GM19463 (cell line): Measurements from ENCODE around the gene TYSND1.
"Not testable (repeated sequence)": the region's sequence is repeated elsewhere in the genome, so short reads cannot be mapped to it uniquely, and the experiment has no call there.

Source experiments
- ATAC-seq: cut with Tn5 transposase; IDR thresholded peaks from one replicate; pipeline ENCODE4 v1.9.1; 2021; ENCODE audit warnings: mild to moderate bottlenecking, moderate library complexity; ENCODE audit not compliant: unreplicated experiment

Gene TYSND1, protein sequence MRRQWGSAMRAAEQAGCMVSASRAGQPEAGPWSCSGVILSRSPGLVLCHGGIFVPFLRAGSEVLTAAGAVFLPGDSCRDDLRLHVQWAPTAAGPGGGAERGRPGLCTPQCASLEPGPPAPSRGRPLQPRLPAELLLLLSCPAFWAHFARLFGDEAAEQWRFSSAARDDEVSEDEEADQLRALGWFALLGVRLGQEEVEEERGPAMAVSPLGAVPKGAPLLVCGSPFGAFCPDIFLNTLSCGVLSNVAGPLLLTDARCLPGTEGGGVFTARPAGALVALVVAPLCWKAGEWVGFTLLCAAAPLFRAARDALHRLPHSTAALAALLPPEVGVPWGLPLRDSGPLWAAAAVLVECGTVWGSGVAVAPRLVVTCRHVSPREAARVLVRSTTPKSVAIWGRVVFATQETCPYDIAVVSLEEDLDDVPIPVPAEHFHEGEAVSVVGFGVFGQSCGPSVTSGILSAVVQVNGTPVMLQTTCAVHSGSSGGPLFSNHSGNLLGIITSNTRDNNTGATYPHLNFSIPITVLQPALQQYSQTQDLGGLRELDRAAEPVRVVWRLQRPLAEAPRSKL

DNA sequence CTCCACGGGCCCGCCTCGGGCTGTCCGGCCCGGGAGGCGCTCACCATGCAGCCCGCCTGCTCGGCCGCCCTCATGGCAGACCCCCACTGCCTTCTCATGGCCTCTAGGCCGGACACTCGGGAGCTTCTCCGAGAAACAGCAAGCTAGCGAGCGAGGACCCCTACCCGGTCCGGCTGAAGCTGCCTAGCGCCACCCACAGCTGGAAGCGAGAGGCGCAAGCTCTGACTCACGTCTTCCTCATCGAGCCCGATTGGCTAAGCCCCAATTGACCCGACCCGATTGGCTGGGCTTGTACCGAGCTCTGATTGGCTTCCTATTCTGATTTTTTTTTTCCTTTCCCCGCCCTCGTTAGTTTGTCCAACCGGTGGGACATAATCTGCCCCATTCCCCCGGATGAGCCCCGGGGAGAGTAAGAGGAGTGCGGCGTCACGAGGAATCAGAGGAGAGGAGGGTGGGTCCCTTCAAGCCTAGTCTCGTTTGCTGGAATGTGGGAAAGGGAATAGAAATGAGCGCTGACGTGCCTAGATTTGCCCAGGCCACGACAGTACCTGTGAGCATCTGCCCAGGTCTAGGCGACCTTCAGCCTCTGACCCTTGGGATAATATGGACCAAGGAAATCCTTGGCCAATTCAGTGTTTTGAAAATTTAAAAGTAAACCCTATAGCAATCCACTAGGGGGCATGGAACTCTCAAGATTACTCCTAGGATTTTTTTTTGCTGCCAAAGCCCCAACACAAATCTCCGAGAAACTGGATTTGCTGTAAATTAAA, at the start of gene TYSND1:
TSS of gene TYSND1 (minus strand) at position 212 of the 770 bp plus-strand sequence. CDS start at position 98, 114 bp downstream.
- peak; percentile 87 for ATAC-seq

GRCh38 chr10:70193391-70193844, 46.9 kb upstream of the TYSND1 start:
- ATAC-seq: no peak

DNA sequence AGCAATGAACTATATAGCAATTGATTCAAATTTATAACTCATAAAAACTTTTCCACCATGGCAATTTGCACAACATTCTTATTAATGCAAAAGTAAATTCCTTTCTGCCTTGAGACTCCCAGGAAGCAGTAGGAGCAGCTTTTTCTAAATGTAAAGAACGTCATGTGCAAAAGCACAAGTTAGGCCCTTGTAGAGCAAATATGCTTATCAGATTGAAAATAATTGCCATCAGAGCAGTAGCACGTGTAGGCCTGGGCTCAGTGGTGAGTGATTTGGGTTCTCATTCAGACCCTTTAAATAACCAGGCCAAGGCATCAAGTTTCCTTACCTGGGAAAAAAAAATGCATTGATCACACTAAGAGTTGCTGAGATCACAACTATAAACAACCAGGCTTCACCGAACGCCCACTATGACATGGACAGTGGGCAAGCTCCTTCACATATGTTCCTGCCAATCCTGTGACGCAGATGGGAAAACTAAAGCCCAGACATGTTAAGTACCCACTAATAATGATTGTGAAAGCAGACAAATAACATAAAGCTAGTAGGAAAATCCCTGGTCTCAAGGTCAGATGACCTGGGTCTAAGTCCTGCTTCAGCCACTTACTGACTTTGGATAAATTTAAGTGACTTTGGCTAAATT, 45.9 kb upstream of the TYSND1 start:
- ATAC-seq: no peak

- ATAC-seq: no peak
Observed at GRCh38 chr10:70191972-70192305, 45.4 kb upstream of the TYSND1 start.

GRCh38 chr10:70191161-70191971, 44.9 kb upstream of the TYSND1 start:
- no peak for ATAC-seq

DNA sequence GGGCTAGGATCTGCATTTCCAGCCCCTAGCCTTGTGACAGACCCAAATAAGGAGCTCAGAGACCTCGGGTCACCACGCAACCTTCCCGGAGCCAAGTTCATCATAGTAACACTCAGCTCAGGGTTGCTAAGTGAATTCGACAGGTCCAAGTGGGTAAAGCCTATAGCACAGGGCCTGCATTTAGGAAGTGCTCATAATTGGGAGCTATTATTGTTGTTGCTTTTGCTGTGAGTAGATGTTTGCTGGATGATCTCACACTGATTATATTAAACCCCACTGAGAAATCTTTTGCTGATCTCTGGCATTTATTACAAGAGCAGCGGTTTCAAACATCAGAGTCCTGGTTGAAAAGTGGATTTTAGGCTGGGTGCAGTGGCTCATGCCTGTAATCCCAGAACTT, 44.1 kb upstream of the TYSND1 start:
- no peak for ATAC-seq

GRCh38 chr10:70190102-70190501, 43.6 kb upstream of the TYSND1 start:
- ATAC-seq: no peak

DNA sequence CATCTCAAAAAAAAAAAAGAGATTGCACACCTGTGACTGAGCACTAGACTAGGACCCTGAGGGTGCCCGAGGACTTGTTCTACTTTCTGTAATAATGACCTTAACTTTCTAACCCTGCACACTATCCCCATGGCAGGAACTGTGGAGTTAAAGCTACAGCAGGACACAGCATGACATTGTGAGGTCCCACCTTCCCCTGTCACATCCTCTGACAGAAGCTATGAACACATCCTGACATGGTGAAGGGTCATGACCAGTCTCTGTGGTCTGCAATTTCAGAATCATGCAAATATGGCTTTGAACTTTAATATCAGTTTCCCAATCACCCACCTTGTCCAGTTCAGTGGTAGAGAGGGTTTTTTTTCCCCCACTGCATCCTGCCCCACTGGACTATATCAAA, 42.3 kb upstream of the TYSND1 start:
- no peak for ATAC-seq

GRCh38 chr10:70186571-70186970, 40.1 kb upstream of the TYSND1 start:
- ATAC-seq: no peak

- ATAC-seq: no peak
Observed at GRCh38 chr10:70186090-70186489, 39.6 kb upstream of the TYSND1 start.

DNA sequence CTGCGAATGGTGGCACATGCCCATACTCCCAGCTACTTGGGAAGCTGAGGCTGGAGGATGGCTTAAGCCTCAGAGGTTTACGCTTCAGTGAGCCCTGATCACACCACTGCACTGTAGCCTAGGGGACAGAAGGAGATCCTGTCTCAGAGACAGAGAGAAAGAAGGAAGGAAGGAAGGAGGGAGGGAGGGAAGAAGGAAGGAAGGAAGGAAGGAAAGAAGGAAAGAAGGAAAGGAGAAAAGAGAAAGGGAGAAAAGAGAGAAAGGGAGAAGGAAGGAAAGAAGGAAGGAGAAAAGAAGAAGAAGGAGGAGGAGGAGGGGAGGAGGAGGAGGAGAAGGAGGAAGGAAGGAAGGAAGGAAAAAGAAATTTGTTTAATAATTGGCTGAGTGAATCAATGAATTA, 36.8 kb upstream of the TYSND1 start:
- ATAC-seq: no peak

DNA sequence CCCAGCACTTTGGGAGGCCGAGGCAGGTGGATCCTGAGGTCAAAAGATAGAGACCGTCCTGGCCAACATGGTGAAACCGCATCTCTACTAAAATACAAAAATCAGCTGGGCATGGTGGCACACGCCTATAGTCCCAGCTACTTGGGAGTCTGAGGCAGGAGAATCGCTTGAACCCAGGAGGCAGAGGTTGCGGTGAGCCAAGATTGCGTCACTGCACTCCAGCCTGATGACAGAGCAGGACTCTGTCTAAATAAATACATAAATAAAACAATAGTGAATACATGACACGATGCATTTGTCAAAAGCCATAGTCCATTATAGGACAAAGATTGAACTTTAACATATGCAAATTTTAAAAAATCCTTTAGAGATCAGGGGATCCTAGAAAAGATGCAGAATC, 32.7 kb upstream of the TYSND1 start:
- not testable (repeated sequence) for ATAC-seq

GRCh38 chr10:70178139-70178725, 31.7 kb upstream of the TYSND1 start:
- ATAC-seq: no peak

DNA sequence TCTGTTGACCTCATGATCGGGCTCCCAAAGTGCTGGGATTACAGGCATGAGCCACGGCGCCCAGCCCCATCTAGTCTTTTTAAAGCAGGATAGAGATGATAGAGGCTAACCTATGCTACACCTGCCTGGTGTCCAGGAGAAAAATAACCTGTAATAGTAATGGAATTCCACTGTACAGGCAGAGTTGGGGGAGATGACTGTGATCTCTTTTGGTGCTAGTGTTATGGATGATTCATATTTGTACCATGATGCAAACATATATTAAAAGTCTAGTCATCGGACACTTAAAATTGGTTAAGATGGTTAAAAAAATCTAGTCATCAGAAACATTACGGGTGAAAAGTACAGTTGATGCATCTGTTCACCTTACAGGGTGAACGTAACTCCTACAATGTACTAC, 29.9 kb upstream of the TYSND1 start:
- ATAC-seq: no peak

DNA sequence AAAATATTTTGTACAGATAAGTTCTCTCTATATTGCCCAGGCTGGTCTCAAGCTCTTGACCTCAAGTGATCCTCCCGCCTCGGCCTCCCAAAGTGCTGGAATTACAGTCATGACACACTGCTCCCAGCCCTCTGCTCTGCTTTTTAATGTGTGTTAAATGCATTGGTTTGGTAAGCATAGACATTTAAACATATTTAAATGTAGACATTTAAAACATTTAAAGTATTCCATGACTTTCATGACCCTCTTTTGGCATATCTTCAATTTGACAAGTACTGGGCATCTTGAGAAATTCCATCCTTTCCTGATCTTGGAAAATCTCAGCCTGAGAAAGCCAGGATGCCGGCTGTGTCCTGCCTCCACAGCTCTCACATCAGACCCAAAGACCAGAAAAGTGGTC, 29.0 kb upstream of the TYSND1 start:
- ATAC-seq: no peak

- ATAC-seq: no peak
Observed at GRCh38 chr10:70174058-70174741, 27.7 kb upstream of the TYSND1 start.

DNA sequence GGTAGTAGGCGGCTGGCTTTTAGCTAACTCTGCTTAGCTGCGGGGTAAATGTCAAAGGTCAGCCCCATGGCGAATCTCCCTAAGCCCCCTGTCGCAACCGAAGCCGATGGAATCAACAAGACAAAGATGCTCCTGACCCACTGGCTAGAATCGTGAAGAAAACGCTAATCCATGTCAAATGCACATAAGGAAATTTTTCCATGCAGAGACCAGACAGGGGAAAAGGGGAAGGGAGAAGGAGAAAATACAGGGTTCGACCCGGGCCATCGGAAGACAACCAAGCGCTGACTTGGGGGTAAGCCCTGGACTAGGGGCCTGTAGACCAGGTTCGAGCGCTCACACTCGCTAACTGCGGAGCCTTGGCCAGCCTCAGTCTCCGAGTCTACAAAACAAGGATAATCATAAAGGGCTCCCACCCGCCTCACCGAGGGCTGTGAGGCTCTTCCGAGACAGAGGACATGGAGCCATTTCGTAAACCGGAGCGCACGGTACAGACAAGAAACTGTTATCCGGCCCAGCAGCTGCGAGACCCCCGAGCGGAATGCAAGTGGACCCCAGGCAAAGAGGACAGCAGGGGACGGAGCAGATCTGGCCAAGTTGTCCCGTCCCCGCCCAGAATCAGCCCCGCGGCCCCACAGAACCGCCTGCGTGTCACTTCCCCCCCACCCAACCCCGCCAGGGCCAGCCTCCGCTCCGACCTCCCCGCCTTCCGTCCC, 23.3 kb upstream of the TYSND1 start:
- no peak for ATAC-seq

DNA sequence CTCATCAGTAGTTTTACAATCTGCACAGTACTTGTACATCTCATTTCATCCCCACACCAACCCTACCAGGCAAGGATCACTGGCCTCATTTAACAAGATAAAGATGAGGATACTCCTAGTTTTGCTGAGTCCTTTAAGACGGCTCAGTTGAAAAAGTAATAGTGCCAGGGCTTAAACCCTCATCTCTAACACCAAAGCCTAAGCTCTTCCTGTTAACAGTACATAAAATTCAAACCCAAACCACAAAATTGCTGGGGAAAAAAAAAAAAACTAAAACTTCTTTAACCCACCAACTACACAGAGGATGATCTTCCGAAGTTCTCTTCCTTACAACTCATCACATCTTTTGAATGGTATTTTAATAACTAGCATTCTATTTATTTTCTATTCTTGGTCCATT, 22.5 kb upstream of the TYSND1 start:
- no peak for ATAC-seq

GRCh38 chr10:70167246-70167645, 20.7 kb upstream of the TYSND1 start:
- no peak for ATAC-seq
